Left renal cortex interstitium (tissue), 4 donors: ENCODE data around the gene ADAM15. TPM values are rescaled to one million over a fixed set of nuclear protein-coding genes. Genes with fewer than 3 reads are reported as not detected.

Experiments used
- DNase-seq, 4 donors: peaks; one replicate each; pipeline ENCODE4 v3.0.0-alpha.2; 2013; ENCODE audit warnings: low read depth in 4 of 4, low spot score in 2 of 4, missing footprints in 1 of 4
- polyA plus RNA-seq, 4 donors: library from polyadenylated mRNA; unstranded; fragments of 120-200 nt; gene quantifications; one replicate each; pipeline ENCODE4 v1.2.1, GENCODE V29; 2013; ENCODE audit not compliant: insufficient read length in 4 of 4

Gene ADAM15
- polyA plus RNA-seq, 4 donors, result 36.7 to 55.8 (median 55.4) TPM

GRCh38 chr1:155030243-155030795 is 20.8 kb upstream of the ADAM15 start:
- DNase-seq, result no peak

DNA sequence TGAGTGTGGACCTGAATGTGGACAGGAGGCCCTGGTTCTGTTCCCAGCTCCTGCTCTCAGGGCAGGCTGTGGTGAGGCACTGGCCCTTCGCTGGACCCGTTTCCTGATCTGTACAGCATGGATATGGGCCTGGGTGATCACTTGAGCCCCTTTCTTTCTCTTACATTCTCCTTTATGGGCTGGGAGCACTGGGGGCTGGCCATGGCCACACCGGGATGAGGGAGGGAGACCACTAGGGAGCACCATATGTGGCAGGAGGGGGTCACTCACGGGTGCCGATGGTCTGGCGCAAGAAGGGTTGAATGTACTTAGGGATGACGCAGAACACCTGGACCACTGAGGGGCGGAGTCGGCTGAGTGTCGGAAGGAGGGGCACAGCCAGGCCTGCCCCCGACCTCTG is 20.2 kb upstream of the ADAM15 start:
- DNase-seq, result no peak

DNA sequence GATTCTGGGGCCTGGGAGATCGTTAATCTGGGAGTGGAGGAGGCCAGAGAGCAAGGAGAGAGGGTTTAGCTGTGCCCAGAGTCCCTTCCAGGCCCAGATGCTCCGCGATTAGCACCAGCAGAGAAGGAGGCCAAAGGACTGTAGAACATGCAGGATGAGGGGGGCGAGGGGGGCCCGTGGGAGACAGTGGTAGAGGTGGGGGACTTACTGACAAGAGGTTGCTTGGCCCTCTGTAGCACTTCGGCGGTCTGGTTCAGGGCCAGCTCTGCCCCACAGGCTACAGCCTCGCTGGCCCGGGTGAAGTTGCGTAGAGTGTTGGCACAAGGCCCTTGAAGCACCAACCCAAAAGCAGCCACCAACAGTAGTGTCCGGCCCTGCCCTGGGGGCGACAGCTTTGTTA is 18.2 kb upstream of the ADAM15 start:
- DNase-seq, result no peak

DNA sequence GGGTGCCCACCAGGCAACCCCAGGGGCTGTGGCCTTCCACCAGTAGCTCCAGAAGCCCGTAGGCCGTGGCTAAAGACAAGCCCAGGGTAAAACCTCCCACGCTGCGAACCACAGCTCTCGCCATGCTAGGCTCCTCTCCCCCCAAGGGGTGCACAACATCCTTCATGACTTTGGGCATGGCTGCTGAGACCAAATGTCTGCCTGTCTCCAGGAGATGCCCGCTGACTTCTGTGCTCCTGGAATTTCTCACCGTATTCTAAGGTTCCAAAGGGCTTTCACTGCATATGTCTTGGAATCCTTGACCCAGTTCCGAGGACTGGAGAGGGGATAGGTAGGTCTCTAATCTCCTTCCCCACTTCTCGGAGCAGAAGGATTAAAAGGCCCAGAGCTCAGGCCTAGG is 17.6 kb upstream of the ADAM15 start, which contains the start of the genes DCST1 and DCST2:
DCST1 (plus strand) TSS at position 301 of the 400 bp plus-strand sequence. CDS start 213 bp downstream, outside the sequence.
DCST2 (minus strand) TSS at position 258 of the 400 bp plus-strand sequence; CDS start at position 178, 80 bp downstream.
- no peak for DNase-seq

DNA sequence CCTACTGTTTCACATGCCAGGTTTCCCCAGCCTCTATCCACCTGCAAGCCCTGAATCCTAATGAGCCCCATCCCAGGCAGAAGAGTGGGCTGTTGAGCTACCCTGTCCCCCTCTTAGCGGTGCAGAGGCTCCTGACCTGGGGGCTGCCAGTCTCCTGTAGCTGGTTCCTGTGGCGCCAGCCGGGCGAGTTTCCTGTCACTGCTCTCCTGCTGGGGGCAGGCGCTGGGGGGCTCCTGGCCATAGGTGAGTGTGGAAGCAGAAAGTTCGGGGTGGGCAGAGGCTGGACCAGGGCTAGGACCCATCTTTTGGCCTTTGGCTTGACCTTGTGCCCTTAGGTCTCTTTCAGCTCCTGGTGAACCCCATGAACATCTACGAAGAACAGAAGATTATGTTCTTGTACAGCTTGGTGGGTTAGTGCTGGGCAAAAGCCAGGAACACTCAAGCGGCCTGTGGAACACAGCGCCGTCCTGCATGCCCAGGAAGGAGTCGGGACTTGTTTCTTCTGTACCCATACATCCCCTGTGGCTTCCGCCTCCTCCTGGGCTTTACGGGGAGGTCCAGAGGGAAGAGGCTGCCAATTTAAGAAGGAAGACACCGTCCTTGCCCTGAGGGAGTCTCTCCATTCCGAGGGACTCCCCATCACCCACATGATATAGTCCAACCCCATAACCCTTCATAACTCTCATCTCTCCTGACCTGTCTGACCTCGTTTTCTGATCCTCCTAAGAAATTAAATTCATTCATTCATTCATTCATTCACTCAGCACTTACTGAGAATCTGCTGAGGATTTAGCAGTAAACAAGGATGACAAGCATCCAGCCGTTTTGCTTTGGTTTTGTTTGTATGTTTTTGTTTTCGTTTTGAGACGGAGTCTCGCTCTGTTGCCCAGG is 16.6 kb upstream of the ADAM15 start:
- no peak for DNase-seq

DNA sequence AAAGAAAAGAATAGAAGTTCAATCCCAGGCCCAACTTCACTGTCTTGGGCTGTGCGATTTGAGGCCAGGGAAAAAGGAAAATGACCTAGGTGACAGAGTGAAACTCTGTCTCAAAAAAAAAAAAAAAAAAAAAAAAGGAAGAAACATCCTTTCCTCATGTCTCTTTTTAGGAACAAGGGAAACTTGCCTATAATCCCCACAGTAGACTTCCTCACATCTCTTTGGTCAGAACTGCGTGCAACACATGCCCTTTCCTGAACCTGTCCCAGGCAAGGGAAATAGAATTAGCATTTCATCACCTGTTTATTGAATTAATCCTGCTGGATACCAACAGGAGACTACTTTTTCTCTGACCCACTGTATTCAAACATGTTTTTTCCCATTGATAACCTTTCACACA is 15.2 kb upstream of the ADAM15 start:
- DNase-seq, result no peak

GRCh38 chr1:155037043-155037442 is 14.1 kb upstream of the ADAM15 start:
- no peak for DNase-seq

- no peak for DNase-seq
These were observed 13.2 kb upstream of the ADAM15 start for GRCh38 chr1:155037851-155038441.

DNA sequence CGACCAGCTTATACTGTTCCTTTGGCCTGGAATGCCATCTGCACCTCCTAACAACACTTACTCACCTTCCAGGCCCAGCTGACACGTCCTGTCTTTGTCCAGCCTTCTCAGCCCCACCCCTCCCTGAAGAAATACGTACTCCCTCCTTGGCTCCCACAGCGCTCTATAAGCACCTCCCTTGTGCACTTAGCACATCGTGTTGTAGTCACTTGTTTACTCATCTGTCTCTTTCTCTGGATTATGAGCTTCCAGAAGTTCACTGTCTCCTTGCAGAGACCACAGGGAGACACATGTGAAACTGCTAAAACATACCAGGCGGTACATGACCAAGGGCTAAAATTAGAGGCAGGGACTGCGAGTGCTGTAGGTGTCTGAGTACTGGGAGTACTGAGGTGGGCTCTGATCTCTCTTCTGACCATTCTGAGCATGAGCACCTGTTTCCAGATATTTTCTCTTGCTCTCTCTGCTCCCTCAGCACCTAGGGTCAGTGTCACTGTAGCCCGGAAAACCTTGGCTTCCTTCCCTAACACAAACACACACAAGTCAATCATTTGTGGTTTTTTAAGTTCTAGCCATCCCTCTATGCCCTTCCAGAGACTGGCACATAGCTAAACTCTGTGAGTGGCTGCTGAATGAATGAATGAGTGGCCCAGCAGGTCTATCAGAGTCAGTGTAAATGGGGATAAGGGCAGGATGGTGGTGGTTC is 12.4 kb upstream of the ADAM15 start:
- no peak for DNase-seq

DNA sequence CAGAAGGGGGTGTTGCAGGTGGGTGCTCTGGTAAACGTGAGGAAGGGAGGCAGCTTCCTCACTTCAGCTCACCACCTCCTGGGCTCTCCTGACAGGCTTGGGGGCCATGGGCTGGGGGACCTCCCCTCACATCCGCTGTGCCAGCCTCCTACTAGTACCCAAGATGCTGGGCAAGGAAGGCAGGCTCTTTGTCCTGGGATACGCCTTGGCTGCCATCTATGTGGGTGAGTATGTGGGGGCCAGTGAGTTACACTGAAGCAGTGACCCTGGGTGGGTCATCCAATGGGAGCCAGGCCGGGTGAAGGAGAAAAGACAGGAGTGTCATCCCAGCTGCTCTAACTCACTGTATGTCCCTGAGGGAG is 11.8 kb upstream of the ADAM15 start:
- no peak for DNase-seq

DNA sequence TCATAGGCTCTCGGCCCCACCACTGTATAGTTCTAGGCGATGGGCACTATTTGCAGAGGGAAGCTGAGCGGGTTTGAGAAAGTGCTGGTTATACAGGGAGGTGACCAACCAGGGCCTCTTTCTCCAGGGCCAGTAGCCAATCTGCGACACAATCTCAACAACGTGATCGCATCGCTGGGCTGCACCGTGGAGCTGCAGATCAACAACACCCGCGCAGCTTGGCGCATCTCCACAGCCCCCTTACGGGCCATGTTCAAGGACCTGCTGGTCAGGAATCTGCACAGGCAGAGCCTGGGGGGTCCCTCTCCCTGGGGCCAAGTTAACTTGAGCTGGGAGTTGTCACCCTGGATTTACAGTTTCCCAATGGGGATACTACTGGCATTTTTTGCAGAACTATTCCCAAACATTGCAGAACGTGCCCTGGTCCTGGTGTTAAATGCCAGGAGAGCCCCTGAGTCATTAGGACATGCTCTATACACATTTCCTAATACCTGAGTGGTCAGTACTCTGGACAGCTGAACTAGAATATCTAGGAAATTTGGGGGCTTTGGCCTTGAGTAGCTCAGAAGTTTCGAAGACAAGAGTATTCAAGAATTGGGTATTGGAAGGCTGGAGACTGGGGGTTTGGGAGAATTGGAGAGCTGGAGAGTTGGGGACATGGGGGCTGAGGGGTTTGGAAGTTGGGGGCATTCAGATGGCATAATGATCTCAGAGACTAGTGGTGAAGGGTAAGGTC is 10.6 kb upstream of the ADAM15 start:
- no peak for DNase-seq

- no peak for DNase-seq
These were observed 8.3 kb upstream of the ADAM15 start for GRCh38 chr1:155042789-155043188.

DNA sequence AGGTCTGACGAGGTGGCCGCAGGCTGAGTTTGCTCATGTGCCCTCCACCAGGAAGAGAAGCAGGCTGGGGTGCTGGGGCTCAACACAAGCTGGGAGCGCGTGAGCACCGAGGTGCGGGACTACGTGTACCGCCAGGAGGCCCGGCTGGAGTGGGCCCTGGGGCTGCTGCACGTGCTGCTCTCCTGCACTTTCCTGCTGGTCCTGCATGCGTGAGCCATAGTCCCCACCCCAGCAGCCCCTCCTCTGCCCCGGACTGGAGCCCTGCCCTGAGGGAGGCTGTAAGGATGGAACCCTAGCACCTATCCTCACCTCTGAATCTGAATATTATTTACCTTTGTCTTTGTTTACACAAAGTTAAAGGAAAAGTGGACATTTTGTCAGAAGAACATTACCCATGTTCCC is 7.8 kb upstream of the ADAM15 start:
- DNase-seq, result no peak

DNA sequence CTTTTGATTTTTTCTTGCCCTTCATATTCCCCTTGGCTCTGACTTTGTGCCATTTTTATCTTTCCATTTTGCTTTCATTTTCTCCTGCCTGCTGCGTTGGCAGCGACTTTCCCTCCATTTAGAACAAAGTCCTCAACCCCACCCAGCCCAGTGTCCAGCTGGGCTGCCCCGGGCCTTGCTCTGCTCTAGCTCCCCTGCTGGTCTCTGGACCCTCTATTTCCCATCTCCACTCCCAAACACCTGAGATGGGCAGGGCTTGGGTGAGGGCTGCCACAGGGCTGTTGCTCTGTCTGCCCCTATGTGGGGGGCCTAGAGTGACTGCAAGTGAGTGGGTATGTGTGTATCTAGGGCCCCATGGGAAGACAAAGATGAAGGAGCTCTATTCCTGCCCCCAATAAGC is 7.3 kb upstream of the ADAM15 start:
- DNase-seq, result no peak

GRCh38 chr1:155044365-155044764 is 6.8 kb upstream of the ADAM15 start:
- DNase-seq, result no peak

- peak in 1 of 4 donors; percentile 27 for DNase-seq
These were observed 6.1 kb upstream of the ADAM15 start for GRCh38 chr1:155044812-155045657.

DNA sequence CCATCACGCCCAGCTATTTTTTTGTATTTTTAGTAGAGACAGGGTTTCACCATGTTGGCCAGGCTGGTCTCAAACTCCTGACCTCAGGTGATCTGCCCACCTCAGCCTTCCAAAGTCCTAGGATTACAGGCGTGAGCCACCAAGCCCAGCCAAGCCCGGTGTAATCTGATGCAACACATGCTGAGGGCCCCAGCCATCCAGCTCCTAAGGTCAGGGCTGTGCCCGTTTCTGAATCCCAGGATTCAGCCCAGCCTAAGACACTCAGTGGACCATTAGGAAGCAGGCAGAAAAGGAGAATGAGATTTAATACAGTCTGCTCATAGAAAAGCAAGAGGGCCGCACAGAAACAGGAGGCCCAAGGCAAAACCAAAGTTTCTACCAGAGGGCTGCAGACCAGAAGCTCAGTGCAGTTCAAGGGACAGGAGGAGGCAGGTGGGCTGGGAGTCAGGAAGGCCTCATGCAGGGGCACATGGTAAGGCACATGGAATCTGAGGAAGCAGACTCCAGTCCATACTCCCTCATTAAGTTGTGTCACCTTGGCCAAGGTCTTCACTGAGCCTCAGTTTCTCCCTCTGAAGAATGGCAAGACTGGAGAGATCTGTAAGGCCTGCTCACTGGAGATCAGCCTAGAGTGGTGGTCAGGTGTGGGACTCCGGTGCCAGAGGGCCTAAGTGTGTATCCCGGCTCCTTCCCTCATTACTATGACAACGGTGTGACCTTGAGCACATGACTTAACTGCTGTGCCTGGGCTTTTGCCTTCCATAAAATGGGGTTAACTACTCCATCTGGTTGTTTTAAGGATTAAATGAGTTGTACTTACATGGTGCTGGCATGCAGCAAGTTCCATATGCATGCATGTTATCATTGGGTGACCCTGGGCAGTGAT is 2.4 kb upstream of the ADAM15 start:
- DNase-seq, result no peak
